Stimulated activated CD4-positive, alpha-beta T cell treated with anti-CD3 and anti-CD28 coated beads, Interleukin-4, amount 100 ng/mL, for 48 hours (primary cell): ENCODE results near the gene PDE6D.
A peak's percentile ranks its signal among the peaks of the same experiment; 100 is the strongest.
"Not testable (repeated sequence)": the region's sequence is repeated elsewhere in the genome, so short reads cannot be mapped to it uniquely, and the experiment has no call there.

Experiments
- DNase-seq, 2 donors: peaks; one replicate each; pipeline ENCODE4 v3.0.0-alpha.2; 2020; ENCODE audit warnings: low read depth in 2 of 2

The PDE6D gene

DNA sequence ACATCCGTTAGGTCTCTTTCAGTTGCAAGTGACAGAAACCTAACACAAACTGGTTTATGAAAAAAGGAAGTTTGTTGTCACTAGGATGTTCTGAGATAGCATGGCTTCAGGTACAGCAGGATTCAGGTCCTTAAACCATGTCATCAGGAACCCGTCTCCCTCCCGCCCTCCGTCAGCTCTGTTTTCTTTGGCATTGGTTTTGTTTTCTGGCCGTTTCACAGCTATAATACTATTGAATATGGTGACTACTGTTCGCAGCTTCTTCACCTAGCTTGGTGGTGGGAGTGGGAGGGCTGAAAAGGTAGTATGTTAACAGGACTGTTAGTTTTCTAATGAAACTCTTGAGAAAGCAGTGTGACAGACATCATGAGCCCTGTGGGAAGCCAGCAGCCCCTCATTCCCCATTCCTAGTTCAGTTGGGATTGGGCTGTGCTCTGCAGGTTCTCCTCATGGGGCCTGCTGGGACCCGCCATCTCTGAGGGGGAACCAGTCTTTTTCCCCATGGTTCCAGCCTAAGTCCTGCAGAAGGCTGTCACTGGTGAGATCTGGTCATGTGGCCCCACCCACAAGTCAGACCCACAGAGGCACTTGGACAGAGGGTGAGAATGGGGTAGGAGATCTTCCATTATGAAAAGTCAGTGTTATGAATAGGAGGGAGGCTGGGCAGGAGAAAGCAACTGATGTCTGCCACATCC lies 60.6 kb downstream of the PDE6D start:
- no peak for DNase-seq

DNA sequence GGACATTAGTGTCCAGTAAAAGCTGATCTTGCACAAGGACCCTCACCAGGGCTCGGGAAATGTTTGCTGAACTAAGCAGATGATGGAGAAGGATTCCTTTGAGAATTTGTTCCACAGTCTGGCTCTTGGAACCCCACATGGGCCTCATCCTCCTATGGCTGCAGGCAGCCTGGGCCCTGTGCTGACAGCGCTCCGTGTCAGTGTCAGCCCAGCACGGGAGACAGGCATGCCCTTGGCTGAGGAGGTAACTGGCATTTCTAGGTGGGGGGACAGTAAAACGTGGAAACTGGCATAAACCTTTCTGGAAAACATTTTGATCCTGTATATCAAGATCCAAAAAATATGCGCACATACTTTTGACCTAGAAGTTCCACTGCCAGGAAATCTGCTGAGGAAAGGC lies 62.3 kb downstream of the PDE6D start:
- no peak for DNase-seq

DNA sequence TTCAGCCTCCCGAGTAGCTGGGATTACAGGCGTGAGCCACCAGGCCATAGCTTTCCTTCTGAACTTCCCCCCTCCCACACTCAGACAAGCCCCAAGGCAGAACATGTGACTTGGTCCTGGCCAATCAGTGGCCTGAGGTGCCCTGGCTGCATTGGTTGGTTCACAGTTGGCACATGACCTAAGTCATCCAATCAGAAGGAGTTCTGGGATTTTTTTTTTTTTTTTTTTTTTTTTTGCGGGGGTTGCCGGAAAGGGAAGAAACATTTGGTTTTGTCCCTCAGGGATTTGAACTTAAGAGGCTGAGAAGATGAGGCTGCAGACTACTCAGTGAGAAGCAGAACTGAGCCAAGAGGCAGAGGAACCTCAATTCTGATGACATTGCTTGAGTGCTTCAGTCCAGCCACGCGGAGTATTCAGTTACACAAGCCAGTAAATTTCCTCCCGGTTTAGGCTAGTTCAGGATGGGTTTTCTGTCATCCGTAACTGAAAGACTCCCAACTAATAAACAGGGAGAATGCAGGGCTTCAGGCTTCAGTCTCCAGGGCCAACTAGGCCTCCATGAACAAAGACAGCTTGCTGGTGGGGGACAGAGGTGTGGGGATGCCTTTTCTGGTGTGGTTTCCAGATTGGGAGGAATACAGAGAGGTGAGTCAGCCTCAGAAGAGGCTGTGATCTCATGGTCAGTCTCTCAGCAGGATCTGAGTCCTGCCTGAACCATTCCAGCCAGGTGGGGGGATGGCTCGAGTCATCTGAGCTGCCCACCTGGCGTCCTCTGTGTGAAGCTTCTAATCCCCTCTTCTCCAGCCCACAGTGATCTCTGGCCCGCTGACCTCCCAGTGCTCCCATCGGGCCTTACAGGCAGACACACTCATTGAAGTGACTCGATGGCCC lies 63.6 kb downstream of the PDE6D start:
- peak in 1 of 2 donors; percentile 30 for DNase-seq

DNA sequence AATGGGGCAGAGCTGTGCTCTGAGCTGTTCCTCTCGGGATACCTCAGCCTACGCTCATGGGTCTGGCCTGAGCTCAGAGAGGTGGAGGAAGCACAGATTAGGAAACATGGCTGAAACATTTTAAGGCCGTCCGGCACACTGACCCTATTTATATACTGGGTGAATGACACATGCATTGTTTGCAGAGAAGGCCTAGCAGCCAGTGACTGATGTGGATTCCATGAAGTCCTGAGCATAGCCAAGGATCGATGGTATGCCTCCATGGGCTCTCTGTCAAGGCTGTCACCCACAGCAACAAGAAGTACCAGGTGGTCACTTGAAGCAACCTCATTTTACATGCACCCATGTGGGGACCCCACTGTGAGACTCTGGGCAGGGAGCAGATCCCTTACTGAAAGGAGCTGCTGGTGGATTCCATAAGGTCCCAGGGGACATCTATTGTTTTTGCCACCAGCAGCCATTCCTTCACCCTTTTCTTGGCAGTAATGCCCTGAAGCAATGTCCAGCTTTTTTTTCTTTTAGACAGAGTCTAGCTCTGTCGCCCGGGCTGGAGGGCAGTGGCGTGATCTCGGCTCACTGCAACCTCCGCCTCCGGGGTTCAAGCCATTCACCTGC lies 64.3 kb downstream of the PDE6D start:
- no peak for DNase-seq

DNA sequence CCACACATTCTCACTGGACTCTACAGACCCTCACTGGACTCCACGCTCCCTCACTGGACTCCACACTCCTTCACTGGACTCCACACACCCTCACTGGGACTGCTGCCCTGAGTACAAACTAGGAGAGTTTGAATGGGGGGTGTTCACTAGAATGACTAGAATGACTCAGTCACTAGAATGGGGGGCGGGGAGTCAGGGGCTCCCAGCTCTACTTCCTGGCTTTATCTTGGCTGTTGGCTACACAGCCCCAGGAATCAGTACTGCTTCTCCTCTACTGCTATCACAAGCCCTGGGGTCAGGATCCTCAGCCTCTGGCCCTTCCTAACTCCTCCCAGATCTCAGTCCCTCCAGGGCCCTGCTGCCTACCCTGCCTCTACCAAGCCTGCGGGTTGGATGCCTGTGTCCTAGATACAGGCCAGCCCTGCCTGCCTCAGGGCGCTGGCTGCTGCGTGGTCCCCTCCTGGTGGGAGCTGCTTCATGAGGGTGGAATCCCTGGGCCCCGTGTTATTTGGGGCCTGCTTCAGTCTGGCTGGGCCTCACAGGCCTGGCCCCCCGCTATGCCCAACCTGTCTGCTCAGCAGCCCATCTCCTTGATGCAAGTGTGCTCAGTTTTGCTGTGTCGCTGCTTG lies 65.0 kb downstream of the PDE6D start:
- no peak for DNase-seq

DNA sequence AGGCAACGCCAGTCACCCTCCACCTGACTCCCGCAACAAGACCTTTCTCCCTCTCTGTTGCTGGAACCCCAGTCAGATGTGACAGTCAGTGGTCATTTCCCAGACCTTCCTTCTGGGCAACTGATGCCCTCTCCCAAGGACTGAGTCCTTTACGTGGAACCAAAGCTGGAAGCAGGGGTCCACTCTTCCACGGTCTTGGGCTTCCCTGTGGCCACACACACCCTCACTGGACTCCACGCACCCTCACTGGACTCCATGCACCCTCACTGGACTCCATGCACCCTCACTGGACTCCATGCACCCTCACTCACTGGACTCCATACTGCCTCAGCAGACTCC lies 65.6 kb downstream of the PDE6D start:
- DNase-seq, result no peak

DNA sequence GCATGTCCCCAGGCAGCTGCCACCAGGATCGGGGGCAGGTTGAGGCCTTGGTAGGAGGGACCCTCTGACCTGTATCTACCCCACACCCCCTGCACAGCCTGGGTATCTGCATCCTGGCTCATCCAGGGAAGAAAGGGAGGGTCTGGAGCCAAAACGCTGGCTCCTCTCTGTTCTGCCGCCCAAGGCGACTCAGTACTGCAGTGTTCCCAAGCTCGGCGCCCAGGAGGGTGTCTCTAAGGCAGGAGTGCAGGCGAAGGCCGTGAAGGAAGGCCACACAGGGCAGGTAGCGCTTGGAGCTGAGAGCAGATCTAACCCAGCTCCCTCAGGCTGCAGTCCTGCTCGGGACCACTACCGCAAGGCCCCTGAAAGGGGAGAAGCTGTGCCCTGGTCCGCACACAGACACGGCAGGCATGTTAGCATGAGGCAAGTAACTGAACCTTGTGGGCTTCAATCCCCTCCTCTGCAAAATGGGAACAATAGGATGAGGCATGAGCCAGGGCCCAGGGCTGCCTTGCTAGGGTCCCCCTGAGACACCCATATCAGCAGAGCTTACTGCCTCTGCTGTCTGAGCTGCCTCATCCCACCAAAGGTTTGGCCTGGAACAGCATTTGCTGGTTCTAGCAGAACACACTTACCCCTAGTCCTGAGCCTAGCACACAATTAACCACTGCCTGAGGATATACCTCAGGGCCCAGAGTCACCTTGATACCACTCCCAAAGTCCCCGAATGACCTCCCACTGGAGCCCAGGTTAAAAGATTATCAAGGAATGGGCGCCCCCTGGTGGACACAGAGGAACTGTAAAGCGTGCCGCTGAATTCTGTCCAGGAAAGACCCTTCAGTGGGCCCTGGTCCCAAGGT lies 66.2 kb downstream of the PDE6D start:
- peak; percentile 75 to 84 for DNase-seq

DNA sequence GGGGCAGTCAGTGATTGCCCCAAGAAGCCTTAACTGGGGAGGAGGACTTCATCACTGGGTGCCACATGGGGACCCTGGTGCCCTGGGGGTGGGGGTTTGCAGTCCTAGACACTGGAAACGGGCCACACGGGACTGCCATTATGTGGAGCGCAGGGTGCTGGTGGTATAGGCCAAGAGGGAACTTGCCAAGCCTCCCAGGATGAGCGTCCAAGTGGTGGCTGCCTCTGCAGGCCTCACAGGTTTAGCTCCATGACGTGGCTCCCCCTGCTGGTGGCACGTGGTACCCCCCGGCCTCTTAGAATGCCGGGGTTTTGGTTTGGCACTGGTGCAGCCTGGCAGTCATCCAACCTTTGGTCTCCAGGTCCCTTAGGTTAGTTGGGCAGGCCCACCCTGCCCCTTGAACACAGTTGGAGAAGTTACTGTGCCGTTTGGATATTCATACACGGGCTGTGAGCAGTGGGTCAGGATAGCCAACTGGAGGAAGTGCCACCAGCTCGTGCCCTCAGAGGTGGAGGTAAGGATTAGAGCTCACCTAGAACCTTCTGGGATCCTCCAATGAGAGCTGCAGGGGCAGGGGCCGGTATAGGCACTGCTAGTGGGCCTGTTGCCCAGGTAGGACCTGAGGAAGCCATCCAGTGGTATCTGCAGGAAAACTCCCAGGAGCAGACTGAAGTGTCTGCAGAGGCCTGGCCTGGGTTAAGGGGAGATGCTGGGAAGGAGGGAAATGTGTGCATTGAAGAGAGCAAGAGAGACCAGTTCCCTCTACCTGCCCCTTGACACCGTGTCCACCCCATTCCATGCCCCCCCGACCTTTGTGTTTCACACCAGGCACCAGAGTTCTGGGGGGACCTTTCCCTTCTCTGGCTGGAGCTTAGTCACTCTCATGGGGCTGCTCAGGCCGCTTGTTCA lies 67.1 kb downstream of the PDE6D start:
- peak; percentile 88 to 95 for DNase-seq

DNA sequence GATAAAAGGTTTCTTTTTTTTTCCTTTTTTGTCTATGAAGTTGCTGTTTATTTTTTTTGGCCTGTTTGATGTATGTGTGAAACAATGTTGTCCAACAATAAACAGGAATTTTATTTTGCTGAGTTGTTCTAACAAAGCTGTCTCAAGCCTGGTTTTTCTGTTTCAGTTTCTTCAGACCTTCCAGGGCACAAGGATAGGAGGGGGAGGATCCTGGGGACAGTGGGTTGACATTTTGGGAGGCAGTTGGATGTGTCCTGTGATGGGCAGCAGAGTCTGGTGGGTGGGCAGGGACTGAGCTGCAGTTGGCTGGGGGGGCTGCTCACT lies 67.7 kb downstream of the PDE6D start:
- not testable (repeated sequence) for DNase-seq

DNA sequence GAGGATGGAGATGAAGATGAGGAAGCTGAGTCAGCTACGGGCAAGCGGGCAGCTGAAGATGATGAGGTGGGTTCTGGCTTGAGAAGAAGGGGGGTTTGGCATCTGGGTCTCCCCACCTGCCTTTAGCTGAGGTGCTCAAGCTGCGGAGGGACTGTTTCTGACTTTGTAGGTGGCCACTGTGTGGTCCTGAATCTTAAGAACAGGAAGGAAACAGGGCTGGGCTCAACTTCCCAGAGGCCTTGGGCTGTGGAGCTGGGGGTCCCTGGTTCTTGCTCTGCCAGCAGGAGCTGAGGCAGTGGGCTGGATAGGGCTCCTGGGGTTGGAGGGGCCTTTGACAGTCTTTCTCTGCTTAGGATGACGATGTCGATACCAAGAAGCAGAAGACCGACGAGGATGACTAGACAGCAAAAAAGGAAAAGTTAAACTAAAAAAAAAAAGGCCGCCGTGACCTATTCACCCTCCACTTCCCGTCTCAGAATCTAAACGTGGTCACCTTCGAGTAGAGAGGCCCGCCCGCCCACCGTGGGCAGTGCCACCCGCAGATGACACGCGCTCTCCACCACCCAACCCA lies 68.5 kb downstream of the PDE6D start:
- peak; percentile 27 to 47 for DNase-seq

DNA sequence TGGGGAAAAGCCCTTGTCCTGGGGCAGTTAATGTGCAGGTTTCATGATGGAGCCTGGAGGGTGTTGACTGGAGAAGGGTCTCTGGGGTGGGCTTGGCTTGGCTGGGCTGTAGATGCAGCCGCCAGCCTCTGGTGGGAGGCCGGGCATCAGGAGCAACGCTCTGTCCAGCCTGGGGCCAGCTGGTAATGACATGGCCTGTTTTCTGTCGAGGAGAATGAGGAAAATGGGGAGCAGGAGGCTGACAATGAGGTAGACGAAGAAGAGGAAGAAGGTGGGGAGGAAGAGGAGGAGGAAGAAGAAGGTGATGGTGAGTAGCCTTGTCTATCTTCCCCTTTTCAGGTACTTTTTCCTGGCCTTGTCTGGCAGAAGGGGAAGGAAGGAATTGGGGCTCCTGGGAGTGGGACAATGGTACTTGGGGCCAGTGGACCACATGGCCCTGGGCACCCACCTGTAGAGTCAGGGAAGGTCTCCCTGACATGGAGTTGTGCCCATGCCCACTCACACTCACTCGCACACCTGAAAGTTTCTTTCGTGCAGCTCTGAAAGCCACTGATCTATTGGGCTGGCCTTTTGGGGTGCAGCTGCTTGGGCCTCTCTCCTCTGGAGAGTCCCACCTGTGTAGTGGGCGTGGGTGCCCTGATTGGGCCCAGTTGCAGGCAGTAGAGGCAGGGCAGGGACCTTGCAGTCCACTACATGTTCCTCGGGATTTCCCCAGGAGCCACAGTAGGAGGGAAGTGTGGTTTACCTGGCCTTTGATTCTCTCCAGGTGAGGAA lies 69.2 kb downstream of the PDE6D start:
- peak in 1 of 2 donors; percentile 13 for DNase-seq

DNA sequence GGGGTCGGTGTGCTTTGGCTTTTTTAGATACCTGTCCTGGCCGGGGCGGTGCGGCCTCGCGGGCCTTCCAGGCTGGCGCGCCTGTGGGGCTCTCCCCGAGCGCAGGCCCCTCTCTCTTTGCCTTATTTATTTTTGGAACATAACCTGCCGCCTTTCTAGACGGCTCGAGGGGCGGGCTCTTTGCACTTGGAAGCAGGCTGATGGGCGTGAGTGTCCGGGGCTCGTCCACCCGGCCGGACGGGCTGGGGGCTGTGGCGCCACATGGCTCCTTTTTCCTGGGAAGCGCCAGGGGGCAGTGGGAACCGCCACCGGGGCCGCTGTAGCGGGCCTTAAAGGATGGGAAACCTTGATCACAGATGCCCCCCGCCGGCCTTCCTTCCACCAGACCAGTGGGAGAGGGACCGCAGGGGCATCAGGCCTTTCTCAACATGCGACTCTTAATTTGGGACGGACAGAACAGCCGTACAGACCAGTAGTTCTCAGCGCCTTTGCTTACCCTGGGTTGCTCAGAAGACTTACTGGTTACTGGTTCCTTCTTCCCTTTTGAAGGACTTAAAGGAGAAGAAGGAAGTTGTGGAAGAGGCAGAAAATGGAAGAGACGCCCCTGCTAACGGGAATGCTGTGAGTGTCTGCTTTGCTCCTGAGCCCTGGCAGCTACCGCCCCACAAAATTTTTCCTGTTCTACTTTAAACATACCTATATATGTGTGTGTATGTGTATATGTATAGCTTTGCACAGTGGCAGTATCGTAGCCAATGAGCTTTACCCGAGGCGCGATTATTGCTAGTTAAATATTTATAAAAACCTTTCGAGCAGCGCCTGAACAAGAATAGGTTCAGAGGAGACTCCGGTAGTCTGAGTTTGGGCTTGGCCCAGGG lies 70.0 kb downstream of the PDE6D start:
- peak in 1 of 2 donors; percentile 14 for DNase-seq

DNA sequence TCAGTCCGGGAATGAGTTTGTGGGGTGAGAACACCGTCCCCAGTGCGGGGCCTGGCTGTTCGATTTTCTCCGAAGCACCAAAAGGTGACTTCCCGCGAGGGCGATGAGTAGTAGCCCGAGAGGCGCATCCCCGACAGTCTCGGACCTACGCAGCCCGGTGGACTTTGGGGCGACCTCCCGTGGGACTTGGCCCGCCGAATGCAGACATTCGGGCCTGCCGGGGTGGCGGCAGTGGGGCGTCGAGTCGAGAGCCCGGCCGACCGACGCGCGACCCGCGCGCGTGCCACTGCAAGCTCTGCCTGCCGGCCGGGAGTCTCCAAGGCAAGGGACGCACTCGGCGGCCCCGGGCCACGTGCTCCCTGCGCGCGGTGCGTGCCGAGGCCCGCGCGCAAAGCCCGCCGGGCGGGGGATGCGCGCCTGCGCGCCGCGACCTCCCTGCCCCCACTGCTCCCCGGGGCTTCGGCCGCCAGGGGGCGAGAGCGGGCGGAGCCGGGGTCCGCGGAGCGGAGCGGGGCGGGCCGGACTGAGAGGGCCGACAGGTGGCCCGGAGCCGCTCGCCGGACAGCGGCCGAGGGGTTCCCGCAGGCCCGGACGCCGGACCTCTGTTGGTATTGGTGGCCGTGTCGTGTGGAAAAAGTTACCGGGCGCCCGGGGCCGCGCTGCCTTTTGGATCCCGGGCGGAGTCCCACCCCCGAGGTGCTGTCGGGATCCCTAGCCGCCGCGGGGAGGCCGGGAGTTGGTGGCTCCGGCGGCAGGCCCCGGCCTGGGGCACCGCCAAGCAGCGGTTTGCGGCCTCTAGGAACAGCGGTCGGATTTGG lies 70.9 kb downstream of the PDE6D start:
- peak; percentile 75 to 80 for DNase-seq

DNA sequence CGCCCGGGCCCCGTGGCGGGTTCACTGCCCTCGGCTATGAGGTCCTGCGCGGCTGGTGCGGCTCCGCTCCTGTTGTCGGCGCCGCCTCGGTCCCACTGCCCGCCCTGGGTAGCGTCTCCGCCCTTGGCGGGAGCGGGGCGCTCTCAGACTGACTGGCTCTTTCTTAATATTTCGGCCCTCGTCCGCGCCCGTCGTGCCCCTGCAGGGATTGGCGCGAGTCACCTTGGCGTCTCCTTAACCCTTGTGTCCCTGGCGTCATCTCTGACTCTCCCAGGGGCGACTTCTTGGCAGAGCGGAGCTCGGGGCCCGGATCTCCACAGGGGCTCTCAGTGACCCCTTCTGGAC lies 71.5 kb downstream of the PDE6D start:
- DNase-seq, result peak; percentile 19 to 32

DNA sequence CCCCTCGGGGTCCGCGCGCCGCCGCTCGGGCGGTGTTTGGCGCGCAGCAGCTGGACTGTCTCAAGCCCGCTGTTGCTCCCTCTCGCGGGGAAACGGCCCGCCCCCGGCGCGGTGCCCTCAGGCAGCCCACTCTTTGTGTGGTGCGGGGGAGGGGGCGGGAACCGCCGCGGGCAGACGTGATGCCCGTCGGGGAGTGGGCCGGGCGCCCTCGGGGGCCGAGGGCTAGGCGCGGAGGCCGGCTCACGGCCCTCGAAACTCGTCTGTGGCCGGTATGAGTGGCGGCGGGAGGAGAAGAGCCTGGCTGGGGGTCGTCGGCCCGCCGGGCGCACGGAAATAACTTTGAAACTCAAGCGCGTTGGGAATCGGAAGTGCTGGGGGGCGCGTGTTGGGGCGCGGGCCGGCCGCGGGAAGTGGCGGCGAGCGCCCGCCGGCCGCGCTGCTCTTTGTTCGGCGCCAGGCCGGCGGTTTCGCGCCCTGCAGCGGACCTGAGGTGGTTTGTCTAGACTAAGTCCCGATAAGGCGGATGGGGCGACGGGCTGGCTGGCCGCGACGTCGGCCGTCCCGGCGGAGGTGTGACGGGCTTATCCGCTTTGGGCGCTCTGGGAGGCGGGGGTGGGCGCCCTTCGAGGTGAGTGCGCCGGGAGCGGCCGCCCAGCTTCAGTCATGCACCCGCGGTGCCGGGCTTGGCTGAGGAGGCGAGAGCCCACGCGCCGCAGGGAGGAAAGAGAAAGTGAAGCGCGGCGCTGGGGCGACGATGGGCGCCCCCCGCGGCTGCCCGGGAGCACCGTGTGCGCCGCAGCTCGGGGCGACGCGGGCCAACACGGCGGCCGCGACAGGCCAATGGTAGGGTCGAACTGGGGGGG lies 72.1 kb downstream of the PDE6D start:
- DNase-seq, result peak; percentile 30 to 36

DNA sequence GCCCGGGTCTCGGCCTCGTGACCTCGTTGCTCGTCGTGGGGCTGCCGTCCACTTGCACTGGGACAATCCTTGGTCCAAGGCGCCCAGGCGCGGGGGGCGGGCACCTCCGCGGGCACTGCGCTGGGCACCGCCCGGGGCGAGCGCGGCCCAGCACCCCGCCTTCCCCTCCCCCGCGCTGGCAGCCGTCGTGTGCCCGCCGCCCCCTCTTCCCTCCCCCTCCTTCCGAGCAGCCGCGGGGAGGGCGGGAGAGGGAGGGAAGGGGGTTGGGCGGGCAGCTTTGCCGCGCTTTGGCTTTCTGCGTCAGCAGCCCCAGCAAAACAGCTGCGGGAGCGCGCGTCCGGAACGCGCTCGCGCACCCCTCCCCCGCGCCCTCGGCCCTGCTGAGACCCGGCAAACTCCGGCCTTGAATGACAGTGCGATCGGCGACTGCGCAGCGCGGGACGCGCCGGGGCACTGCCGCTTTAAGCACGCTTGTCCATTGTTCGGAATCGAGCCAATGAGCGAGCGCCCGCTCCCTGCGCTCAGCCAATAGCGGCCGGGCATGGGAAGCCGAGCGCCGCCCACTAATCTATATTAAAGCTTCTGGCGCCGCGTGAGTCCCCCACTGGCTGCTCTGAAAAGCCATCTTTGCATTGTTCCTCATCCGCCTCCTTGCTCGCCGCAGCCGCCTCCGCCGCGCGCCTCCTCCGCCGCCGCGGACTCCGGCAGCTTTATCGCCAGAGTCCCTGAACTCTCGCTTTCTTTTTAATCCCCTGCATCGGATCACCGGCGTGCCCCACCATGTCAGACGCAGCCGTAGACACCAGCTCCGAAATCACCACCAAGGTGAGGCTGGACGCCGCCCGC lies 72.9 kb downstream of the PDE6D start, which contains the start of gene PTMA:
PTMA (plus strand) TSS at position 599 of the 846 bp plus-strand sequence; CDS start at position 781, 182 bp downstream.
- peak; percentile 97 to 99 for DNase-seq
